Stimulated activated CD4-positive, alpha-beta T cell treated with anti-CD3 and anti-CD28 coated beads, TNF-alpha, amount 100 ng/mL, for 48 hours (primary cell): ENCODE data around the gene CTDSP2.
"Not testable (repeated sequence)": the region's sequence is repeated elsewhere in the genome, so short reads cannot be mapped to it uniquely, and the experiment has no call there.

Experiments used
- DNase-seq, 3 donors: peaks; one replicate each; pipeline ENCODE4 v3.0.0-alpha.2; 2020; ENCODE audit warnings: low read depth in 3 of 3

CTDSP2 gene

DNA sequence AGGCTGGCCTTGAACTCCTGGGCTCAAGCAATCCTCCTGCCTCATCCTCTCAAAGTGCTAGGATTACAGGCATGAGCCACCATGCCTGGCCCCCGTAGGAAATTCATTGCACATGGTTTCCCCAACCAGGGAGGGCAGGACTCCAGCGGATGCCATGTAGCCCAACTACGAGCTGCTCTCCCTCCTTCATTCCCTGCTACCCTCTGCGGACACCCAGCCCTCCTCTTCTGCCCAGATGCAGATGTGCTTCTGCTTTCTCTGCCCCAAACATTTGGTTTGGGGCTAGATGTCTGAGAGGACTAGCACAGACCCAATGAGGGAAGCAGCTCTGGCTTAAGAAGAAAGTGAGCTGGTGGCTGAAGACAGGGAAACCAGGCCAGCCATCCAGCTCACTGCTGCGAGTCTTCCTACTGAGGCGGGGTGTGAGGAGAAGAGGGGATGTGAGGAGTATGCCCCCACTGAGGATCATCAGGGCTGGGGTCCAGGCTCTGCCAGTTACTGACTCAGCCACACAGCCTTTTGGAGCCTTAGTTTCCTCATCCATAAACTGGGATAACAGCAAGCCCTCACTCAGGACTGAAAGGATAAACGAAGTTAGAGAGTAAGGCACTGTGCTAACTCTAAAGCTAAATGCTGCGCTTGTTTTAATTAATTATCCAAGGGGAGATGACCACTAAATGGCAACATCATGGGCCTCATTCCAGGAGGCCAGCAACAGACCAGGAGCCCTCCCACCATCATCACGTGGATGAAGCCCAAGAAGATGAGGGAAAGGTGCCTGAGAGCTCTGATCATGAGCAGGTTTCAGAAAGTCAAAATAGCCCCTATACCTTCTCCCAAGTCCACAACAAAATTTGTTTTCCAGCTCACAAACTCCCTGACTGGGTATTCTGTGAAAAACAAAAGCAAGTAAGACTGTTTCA lies 10.9 kb downstream of the CTDSP2 start:
- no peak for DNase-seq

DNA sequence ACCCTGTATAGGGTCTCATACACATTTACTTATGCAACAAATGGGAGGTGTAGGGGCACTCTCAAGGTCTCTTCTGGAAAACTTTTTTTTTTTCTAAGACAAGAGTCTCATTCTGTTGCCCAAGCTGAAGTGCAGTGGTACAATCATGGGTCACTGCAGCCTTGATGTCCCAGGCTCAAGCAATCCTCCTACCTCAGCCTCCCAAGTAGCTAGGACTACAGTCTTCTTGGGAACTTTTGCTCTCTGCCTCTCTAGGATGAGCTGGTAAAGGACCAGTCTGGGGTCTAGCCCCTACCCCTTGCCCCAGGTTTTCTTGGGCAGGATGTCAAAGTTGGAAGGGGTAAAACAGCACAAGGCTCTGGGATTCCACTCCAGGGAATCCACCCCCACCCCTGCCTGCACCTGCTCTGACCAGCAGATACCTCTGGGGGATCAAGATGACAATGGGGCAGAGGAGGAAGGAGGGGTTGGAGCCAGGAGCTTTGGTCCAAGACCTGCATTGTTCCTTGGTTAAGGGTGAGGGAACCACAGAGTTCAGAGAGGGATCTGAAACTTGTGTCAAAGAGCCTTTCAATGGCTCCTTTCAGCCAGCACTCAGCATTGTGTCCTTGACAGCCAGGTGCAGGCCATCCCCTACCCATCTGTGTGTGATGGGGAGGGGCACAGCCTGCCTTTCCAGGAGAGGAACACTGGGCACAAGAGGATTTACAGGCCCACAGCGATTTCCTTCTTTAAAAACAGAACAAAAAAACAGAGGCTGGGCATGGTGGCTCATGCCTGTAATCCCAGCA lies 12.2 kb downstream of the CTDSP2 start:
- no peak for DNase-seq

DNA sequence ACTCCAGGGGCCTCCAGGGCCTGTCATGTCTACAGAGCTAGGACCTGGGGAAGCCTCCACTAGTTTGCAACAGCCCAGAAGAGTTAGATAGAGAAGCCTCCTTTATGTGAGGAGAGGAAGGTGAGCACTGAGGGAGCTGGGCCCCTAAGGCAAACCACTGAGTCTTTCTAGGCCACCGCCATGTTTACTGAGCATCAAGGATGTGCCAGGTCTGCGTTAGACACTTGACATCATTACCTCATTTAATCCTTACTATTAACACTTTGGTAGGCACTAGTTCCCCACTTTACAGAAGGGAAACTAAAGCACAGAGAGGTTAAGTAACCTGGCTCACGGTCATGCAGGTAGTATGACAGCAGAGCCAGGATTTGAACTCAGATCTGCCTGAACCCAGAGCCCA lies 12.9 kb downstream of the CTDSP2 start:
- DNase-seq, result no peak

DNA sequence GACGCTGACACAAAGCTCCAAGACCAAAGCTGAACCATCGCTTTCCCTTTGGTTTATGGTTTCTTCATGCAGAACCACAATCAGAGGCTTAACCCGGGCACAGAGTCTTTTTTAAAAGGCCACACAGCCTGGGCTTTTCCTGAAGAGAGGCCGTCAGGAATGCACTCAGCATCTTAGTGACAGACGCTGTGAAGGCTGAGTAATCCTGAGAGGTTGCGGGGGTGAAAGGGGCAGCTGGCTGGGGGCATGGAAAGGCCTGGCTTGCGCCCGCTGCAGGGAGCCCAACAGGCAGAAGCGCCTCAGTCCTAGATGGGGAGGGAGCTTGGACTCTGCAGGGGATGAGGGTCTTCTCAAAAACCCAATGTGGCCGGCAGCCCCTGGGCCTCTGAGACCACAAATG lies 13.6 kb downstream of the CTDSP2 start:
- DNase-seq, result no peak

DNA sequence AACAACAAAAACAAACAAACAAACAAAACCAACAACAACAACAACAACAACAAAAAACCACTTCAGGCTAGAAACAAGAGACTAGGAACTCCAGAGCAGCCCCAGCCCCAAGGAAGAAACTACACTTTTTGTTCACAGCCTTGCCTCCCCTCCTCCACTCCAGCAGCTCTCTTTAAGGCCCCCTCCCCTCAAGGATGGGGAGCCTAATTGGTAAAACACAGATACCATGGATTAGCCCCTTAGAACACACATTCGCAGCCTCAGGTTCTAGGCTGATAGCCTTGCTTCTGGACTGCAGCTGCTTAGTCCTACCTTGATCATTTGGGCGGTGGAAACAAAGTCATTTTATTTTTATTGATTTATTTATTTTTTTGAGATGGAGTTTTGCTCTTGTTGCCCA lies 16.1 kb downstream of the CTDSP2 start:
- no peak for DNase-seq

DNA sequence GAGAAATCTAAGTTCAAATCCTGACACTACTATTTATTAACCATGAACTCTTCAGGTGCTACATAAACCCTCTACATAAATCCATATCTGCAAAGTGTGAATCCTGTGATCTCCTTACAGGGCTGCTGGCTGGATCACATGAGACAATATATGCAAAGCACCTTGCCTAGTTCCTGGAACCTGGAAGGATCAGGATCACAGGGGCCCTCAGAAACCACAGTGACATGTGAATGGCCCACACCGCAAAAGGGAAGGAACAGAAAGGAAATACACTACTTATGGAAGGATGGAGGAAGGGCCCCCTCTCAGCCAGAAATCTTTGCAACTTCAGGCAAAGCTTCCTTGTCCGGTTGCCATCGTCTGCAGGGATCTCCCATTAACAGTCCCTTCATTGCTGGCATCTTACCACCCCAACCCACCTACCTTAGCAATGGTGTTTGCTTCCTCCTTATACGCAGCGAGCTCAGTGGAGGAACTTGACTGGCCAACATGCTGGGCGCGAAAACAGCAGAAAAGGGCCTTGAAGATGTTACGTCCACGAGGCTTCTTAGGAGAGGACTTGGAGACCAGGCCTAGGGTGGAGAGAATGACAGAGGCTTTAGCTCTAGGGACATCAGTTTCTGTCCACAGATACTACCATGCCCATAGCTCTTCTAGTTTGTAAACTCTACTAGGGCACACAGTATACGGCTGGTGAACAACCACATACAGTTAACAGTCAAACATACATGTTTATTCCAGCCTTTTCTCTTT lies 17.3 kb downstream of the CTDSP2 start:
- no peak for DNase-seq

DNA sequence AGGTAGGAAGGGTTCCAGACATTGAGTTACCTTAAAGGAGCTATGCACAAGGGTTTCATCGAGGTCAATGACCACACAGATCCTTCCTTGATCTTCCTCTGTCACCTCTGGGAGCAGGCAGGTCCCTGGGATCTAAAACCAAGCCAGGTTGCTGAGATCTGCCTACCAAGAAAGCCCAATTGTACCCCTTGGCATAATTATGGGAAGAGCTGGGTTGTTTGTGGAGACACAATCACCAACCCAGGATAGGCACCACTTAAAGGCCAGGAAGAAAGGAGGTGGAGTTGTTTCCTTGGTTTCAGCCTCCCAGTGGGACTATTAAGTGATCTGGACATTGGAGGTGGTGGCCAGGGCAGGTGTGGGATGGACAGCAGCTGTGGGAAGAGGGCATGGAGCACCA lies 19.6 kb downstream of the CTDSP2 start:
- no peak for DNase-seq

DNA sequence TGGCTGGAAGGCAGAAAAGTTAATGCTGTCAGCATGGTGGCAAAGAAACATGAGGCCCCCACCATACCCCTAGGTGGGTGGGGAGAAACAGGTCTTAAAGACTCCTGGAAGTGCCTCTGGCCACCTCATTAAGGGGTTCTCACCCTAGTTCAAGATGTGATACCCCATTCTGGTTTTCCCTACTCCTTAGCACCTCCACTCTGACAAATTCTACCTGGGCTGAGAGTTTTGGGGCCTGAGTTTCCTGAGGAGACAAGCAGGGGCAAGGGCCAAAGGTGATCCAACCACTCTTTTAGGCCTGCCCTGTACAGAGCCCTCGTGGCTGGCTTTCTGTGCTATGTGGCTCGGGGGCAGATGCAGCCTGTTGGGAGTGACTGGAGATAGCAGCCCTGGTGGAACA lies 20.1 kb downstream of the CTDSP2 start:
- DNase-seq, result no peak

DNA sequence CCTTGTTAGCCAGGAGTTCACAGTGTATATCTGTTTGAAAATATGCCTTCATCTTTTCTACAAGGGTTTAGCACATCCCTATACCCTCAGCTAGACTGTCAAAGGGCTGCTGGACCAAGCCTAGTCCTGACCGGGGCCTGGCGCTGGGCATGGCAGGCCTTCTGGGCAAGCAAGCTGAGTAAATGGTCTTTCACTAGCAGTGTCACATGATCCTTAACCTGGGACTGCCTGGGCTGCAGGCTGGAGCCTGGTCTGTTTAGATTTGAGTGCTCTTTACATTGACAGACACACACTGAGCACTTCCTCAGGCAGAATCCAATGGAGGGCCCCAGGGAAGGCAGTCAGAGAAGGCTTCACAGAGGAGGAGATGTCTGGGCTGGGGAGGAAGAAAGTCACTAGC lies 21.1 kb downstream of the CTDSP2 start:
- no peak for DNase-seq

DNA sequence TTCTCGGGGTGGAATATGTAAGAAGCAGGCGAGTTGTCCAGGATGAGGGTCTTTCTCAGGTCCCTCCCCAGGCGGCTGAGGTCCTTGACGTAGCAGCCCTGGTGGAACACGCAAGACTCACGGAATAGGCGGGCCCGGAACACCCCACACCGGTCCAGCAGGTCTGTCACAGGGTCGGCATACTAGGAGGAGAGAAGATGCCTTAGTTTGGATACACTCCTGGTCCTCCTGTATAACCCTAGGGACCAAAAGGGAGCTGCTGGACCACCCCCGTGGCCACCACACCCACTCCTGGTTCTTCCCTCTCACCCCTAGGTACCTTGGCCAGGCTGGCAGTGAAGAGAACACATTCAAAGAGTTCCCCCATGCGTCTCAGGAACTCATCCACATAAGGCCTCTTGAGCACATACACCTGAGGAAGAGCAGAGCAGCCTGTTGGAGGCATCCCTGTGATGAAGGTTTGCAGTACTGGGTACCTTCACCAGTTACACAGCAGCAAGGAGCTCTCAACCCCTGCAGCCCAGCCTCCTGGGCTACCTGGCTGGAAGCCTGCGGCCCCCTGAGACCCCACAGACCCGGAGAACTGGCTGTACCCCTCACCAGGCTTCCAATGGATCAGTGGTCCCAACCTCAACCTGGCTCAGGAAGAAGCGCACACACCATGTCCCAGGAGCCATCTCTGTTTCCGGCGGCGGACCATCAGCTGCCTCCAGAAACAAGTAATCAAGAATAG lies 22.5 kb downstream of the CTDSP2 start:
- no peak for DNase-seq

DNA sequence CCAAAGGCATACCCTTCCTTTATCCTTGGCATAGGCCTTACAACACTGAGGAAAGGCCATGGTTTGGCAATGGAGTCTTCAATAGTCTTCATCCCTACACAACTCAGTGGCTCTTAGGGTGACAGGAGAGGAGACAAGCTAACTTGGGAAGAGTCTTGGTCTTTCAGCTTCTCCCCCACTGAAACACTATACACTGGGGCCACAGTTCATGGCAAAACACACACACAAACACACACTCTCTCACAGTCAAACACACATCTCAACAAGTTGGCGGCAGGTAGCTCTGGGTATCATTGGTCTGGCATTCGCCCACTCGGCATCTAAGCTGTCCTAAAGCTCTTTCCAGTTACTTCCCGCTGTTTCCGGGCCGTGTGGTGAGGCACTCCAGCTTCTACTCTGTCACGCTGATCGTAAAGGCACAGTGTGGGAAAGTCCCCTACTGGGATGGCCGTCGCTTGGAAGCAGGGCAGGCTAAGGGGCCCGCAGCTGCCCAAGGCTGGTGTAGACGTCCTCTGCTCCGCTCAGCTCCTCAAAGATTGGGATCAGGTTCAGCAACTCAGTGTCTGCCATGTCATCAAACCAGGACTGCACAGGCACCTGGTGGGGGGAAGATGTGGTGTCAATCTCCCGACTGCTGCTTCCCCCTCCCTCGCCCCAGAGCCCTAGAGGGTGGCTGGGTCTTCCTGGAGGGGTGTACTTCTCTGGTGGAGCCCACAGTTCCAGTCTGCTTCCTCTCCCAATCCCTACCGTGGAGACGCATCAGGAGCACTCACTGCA lies 23.2 kb downstream of the CTDSP2 start:
- DNase-seq, result no peak

DNA sequence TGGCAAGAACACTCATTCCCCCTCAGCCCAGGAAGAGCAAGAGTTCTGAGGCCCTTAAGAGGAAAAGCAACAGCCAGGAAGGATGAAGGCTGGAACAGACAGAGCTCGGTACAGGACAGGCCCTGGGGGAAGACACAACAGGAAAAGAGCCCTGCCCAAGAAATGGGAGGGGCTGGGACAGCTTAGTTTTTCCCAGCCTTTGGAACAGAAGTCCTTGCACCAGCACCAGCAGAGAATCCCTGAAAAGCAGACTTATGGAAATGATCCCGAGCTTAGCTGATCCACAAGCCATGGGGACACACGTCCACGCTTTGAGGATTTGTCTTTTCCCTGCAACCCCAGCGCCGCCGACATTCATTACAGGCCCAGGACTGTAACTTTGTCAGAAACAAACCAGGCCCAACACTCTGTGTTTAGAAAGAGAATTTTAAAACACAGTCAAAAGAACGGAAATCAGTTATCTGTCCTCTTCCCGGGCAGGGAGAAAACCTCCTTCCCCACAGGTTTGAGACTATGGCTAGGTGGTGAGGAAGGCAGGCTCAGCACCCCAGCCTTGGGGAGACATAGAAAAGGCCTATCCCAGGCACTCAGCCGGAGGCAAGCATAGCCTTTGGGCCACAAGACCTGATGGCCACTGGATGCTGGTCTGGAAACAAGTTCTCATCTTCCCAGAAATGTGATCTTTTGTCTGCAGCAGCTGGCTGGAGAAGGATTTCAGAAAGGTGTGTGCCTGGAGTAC lies 24.0 kb downstream of the CTDSP2 start:
- no peak for DNase-seq

DNA sequence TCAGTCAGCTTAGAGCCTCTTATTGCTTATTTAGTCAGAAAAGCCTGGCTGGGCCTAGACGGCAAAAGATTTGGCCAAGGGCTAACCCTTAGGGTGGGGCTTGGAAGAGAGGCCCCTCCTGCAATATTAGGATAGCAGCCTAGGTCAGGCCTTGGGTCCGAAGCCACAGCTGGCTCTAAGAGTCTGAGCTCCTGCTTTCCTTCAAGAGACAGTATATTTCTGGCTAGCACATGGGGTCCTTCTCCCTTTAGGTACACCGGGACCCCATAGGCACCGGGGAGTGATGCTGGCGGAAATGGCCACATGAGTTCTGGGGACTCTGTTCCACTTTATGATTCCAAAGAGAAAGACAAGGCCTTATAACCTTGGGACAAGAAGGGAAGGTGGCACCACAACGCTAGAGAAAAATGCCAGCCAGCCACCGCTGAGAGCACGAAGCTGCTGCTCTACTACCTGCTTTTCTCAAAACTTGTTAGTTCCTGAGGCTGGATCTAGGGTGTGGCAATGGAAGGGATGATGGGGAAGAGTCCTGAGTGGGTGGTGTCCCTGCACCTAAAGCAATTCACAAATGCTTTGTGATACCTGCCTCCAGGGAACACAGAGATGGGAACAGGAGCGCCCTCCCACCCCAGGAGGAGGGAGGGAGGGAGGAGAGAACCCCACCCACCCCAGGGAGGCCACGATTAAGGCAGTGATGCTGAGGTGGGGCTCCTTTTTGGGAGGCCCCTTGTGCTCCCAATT lies 24.9 kb downstream of the CTDSP2 start:
- DNase-seq, result no peak

DNA sequence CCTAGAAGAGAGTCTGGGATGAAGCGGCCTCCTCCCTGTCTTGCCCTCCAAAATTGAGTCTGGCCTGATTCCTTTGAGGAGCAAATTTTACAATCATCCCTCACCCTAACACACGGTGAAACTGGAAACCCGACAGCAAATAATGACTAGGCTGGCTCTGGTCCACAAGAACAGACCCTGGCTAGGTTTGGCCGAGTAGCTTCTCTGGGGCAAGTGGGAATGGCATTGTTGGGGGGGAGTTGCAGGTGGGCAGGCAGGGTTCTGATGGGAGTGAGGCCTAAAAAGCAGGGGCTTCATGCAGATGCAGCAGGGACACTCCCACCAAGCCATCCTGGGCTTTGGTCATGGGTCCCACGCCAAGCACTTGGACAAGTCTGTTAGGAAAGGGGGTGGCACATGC lies 25.5 kb downstream of the CTDSP2 start:
- DNase-seq, result not testable (repeated sequence)

DNA sequence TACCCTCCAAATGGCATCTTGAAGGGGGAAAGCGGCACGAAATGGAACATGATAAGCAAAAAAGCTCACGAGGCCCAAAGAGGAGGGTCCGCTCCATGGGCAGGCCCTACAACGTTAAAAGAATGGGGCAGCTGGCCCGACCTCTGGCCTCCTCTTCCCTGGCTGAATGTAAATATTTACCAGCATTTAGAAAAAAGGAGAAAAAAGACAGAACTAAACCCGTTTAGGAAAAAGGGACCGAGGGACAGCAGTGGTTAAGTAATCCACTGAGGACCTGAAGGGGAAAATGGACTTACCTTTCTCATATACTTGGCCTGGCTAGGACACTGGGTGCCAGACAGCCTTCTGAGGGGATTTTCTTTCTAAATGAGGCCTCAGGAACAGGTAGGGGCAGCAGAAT lies 26.4 kb downstream of the CTDSP2 start:
- DNase-seq, result not testable (repeated sequence)

DNA sequence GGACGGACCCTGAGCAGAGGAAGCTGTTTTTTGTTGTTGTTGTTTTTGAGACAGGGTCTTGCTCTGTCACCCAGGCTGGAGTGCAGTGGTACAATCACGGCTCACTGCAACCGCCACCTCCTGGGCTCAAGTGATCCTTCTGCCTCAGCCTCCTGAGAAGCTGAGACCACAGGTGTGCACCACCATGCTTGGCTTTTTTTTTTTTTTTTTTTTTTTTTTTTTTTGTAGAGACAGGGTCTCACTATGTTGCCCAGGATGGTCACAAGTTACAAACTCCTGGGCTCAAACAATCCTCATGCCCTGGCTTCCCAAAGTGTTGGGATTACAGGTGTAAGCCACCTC lies 28.6 kb downstream of the CTDSP2 start:
- DNase-seq, result not testable (repeated sequence)

DNA sequence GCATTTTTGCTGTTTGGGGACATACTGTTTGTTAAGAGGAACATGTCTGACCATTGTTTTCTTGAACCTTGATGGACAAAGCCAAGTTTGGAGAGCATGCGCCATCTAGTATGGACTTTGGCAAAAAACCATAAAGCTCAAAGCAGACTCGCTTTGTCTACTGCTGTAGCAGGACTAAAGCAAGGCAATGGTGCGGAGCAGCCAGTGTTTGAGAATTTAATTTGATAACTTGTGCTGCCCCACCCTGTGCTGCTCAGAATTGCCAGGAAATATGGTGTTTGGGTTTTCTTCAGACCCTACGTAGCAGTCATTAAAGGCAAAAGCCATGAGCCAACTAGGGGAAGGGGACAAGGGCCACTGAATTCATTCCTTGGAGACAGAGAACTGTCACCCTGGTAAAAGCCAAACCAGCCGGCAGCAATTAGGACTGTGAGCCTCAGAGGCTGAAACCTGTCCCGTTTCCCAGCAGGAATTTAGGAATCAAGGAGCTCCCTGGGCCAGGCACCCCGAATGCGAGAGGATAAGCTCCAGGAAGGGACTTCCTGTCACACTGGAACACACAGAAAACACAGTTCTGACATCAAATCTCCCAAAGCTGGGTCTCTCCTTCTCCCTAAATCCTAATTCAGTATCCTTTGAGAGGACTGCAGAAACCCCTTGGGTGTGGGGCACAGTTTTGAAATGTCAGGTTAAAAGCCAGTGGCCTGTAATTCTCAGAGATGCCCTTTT lies 29.1 kb downstream of the CTDSP2 start:
- no peak for DNase-seq

DNA sequence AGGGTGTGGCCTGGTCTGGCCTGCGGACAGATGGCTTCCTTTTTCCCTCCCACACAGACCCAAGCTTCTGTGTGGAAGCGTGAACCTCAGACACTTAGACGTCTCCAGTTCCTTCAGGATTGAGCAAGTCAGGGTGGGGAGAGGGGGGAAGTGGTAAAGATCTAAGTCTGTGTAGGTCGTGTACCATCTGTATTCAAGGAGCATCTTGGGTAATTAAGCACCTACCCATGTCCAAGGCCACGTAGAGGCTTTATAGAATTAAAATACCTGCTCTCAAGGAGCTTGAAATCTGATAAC lies 29.7 kb downstream of the CTDSP2 start:
- DNase-seq, result no peak
